Bladder microvascular endothelial cell (primary cell): ENCODE results near the gene IL17B. TPM values are rescaled to one million over a fixed set of nuclear protein-coding genes. Genes with fewer than 3 reads are reported as not detected.

Experiments used
- total RNA-seq: library from RNA; depleted of rRNA; stranded (reverse); fragments of >200 nt; gene quantifications from 2 replicates; pipeline ENCODE4 v1.2.3, GENCODE V29; 2014

The IL17B gene, protein sequence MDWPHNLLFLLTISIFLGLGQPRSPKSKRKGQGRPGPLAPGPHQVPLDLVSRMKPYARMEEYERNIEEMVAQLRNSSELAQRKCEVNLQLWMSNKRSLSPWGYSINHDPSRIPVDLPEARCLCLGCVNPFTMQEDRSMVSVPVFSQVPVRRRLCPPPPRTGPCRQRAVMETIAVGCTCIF
- not detected in 2 replicates for total RNA-seq

DNA sequence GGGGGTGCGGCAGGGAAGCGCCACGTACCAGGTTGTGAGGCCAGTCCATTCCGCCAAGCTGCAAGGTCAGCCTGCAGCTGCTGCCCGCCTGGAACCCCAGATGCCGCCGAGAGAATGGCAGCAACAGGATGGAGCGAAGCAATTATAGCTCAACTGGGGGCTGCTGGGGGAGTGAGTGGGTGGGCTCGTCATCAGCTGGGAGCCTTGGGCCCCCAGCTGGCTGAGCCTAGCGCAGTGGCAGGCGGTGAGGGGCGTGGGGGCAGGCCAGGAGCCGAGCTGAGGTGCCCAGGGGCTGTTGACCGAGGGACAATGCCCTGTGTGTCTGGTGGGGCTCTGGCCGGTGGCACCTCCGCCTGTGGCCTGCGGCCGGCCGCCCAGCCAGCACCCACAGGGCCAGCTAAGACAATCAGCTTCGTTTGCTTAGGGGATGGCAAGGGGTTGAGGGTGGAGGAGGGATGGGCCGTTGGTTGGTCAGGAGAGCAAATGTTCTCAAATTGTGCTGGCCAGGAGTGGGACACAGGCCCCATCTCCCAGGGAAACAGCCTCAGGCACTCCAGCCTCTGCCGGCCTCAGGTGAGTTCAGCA, at the start of gene IL17B:
Gene IL17B, minus strand, starts transcription at position 116 of the 585 bp plus-strand sequence. Its CDS starts 67 bp downstream, at position 49.

DNA sequence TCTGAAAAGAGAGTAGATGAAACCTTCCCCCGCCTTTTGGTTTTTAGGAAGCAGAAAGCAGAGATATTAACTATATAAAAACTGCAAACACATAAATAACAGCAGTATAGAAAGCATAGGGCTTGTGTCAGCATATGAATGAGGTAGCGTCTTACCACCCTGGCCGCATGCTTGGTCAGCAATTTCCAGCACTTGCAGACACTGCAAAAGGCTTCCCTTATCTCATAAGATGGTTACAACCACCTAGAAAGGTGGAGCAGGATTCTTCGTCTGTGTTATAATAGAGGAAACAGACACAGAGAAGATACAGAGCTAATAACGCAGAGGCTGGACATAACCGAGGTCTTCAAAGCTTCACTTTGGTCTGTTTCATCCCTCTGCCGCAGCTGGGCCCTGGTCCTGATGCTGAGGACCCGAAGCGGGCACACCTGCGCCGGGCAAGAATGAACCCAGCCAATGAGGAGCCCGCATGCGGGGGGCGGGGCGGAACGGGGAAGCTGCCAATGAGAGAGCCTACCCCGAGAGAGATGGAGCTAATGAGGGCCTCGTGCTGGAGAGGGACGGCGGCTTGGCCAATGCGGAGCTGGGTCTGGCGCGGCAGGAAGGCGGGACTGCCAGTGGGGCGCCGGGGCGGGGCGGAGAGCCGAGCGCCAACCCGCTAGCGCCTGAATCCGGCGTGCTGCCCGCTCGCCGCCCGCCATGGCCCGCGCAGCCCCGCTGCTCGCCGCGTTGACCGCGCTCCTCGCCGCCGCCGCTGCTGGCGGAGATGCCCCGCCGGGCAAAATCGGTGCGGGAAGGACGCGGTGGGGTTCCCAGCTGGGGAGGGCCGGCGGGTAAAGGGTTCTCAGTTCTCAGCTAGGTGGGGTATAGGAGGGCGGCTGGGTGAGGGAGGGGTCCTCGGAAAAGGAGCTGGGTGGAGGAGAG, 21.5 kb downstream of the IL17B start, which contains the start of gene PCYOX1L:
Gene PCYOX1L, plus strand, starts transcription at position 677 of the 924 bp plus-strand sequence. Its CDS starts 23 bp downstream, at position 700.

DNA sequence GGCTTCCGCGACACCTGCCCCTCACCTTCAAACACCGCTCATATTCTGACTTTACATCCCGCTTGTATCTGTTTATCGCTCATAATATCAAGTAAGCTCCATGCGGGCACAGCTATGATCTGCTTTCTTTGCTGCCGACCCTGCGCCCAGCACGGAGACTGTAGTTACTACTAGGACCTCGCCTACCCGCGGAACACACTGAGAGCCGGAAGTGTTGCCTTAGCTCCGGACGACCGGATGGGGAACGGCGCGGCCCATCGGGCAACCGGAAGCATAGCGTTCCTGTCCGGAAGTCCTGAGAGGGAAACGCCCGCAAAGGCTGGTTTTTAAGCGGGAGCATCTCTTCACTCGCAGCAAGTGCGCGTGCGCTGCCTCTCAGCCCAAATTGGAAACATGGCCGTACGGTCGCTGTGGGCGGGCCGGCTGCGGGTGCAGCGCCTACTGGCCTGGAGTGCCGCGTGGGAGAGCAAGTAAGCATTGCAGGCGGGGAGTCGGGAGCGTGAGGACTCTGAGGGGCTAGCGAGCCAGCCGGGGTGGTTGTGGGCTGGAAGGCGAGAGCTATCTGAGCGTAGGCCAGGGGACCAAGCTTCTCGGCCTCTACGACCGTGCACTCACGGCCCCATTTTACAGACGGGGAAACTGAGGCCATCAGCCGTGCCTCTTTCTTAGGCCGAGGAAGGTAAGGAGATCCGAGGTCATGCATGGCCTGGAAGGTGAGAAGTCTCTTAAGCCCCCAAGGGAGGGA, 33.8 kb downstream of the IL17B start, which contains the start of gene GRPEL2:
Gene GRPEL2, plus strand, starts transcription at position 353 of the 745 bp plus-strand sequence. Its CDS starts 41 bp downstream, at position 394.

Other genes with a start within 250 kb of the IL17B start
- 23.3 and 40.3 TPM in 2 replicates for gene ABLIM3, start 237.8 kb downstream of the IL17B start, total RNA-seq
- gene AFAP1L1, start 107.4 kb downstream of the IL17B start, total RNA-seq = 137 and 216 TPM in 2 replicates
- gene GRPEL2, start 33.8 kb downstream of the IL17B start, total RNA-seq = 18.5 and 87.2 TPM in 2 replicates
- 7.3 and 17.7 TPM in 2 replicates for gene PCYOX1L, start 21.2 kb downstream of the IL17B start, total RNA-seq
- gene CSNK1A1, start 172.1 kb upstream of the IL17B start, total RNA-seq = 244 and 481 TPM in 2 replicates
- 8.6 and 35.4 TPM in 2 replicates for gene ARHGEF37, start 202.2 kb upstream of the IL17B start, total RNA-seq